Natural killer cell (primary cell): ENCODE results near the gene HS6ST3. TPM values are rescaled to one million over a fixed set of nuclear protein-coding genes. Genes with fewer than 3 reads are reported as not detected.

Source experiments
- ATAC-seq, 3 donors: fragments of 150-1000 bp in 2 of 3; fragments of 200-7000 bp in 1 of 3; cut with Tn5 transposase; 1 replicate in 1 of 3; 2 replicates in 2 of 3; pipeline ENCODE4 v1.10.0; 2021; ENCODE audit warnings: mild to moderate bottlenecking in 2 of 3, moderate library complexity in 2 of 3
- DNase-seq, 2 donors: peaks; one replicate each; pipeline versions ENCODE4 v3.0.0 to v3.0.0-alpha.2; 2013 to 2021; ENCODE audit warnings: mixed read lengths in 1 of 2
- H3K27ac ChIP-seq: one replicate; pipeline ENCODE4 v1.5.1; 2013; ENCODE audit warnings: mild to moderate bottlenecking, low read length
- H3K27me3 ChIP-seq: one replicate; pipeline ENCODE4 v1.6.1; 2013; ENCODE audit warnings: low read length; ENCODE audit not compliant: control insufficient read depth, insufficient read depth
- H3K36me3 ChIP-seq: one replicate; pipeline ENCODE4 v1.6.1; 2013; ENCODE audit warnings: low read length; ENCODE audit not compliant: control insufficient read depth, insufficient read depth
- H3K4me1 ChIP-seq: one replicate; pipeline ENCODE4 v1.6.1; 2013; ENCODE audit warnings: low read length; ENCODE audit not compliant: control insufficient read depth, insufficient read depth
- H3K4me3 ChIP-seq: one replicate; pipeline ENCODE4 v1.5.1; 2013; ENCODE audit warnings: low read length
- H3K9me3 ChIP-seq: one replicate; pipeline ENCODE4 v1.6.1; 2013; ENCODE audit warnings: low read length; ENCODE audit not compliant: control insufficient read depth, insufficient read depth
- H3K27ac Mint-ChIP-seq, 2 donors: one replicate each; pipeline ENCODE4 v1.8.0; 2022; ENCODE audit warnings: mild to moderate bottlenecking in 2 of 2, mixed read lengths in 2 of 2, moderate library complexity in 1 of 2
- H3K27me3 Mint-ChIP-seq, 2 donors: one replicate each; pipeline ENCODE4 v1.8.0; 2022; ENCODE audit warnings: low read depth in 2 of 2, mixed read lengths in 2 of 2
- H3K36me3 Mint-ChIP-seq: one replicate; pipeline ENCODE4 v1.8.0; 2022; ENCODE audit warnings: mixed read lengths
- H3K4me1 Mint-ChIP-seq, 2 donors: one replicate each; pipeline ENCODE4 v1.8.0; 2022; ENCODE audit warnings: mixed read lengths in 2 of 2
- H3K4me3 Mint-ChIP-seq: one replicate; pipeline ENCODE4 v1.8.0; 2022; ENCODE audit warnings: mild to moderate bottlenecking, moderate library complexity, mixed read lengths
- H3K9me3 Mint-ChIP-seq, 2 donors: one replicate each; pipeline ENCODE4 v1.8.0; 2022; ENCODE audit warnings: mixed read lengths in 2 of 2
- CTCF ChIP-seq: fragments of 200-600 bp; IDR thresholded peaks from one replicate; pipeline ENCODE4 v1.8.0; 2022; ENCODE audit warnings: antibody characterized with exemption
- WGBS: methylation state at CpG from one replicate; pipeline ENCODE4 v1.1.7; 2013; ENCODE audit warnings: missing lambda C conversion rate; ENCODE audit not compliant: insufficient coverage; 5-methylcytosine and 5-hydroxymethylcytosine counted together
- intact Hi-C: fragments of 100-400 bp; cut with micrococcal nuclease; formaldehyde crosslinking; loops from one replicate; pipeline ENCODE4 v1.14.2; 2022
- total RNA-seq, 4 donors: library from RNA; stranded (reverse); fragments of 120-200 nt in 1 of 4; gene quantifications; one replicate each; pipeline versions ENCODE4 v1.2.3 to v1.2.4, GENCODE V29; 2013 to 2022

HS6ST3 gene
- total RNA-seq, 3 donors from 2014 or later (not counting 1 experiment from before 2014, with no cell fraction given) = not detected

- 72% methylated on average over 2 of the region's 2 CpGs for WGBS
Measured at GRCh38 chr13:96542986-96543385, 453.1 kb downstream of the HS6ST3 start.

GRCh38 chr13:96544957-96545356 lies 455.1 kb downstream of the HS6ST3 start:
- Histone ChIP-seq H3K4me3 (no peak overlapping the region), H3K4me1 (no peaks in the 10 kb centered on the region), H3K9me3 (peaks cover 2% of the 10 kb centered on the region), H3K36me3 (no peaks in the 10 kb centered on the region), H3K27me3 (no peaks in the 10 kb centered on the region), H3K27ac (no peak overlapping the region)
- H3K4me3 Mint-ChIP-seq = no peak overlapping the region
- no peak for DNase-seq
- H3K27me3 Mint-ChIP-seq = no peaks in the 10 kb centered on the region
- intact Hi-C loops = no loop called here
- no peak for ATAC-seq
- WGBS = 71% methylated on average over 2 of the region's 2 CpGs
- H3K27ac Mint-ChIP-seq = no peak overlapping the region
- no peaks in the 10 kb centered on the region for H3K36me3 Mint-ChIP-seq
- H3K9me3 Mint-ChIP-seq = peaks cover 13 to 19% of the 10 kb centered on the region in 2 donors
- H3K4me1 Mint-ChIP-seq = no peaks in the 10 kb centered on the region
- TF ChIP-seq CTCF = no peak

More at GRCh38 chr13:96542986-96543385, 453.1 kb downstream of the HS6ST3 start:
- no peaks in the 10 kb centered on the region for H3K27me3 ChIP-seq
- intact Hi-C loops = no loop called here
- no peak overlapping the region for H3K27ac ChIP-seq
- no peak for TF ChIP-seq CTCF
- DNase-seq = no peak
- Mint-ChIP-seq H3K27ac (no peak overlapping the region), H3K9me3 (peaks cover 8 to 10% of the 10 kb centered on the region in 2 donors), H3K36me3 (no peaks in the 10 kb centered on the region), H3K4me1 (no peaks in the 10 kb centered on the region), H3K4me3 (no peak overlapping the region), H3K27me3 (no peaks in the 10 kb centered on the region)
- no peak for ATAC-seq
- no peaks in the 10 kb centered on the region for H3K4me1 ChIP-seq
- H3K4me3 ChIP-seq = no peak overlapping the region
- no peaks in the 10 kb centered on the region for H3K9me3 ChIP-seq
- H3K36me3 ChIP-seq = no peaks in the 10 kb centered on the region

- Histone ChIP-seq H3K9me3 (peaks cover 2% of the 10 kb centered on the region), H3K27ac (no peak overlapping the region), H3K27me3 (no peaks in the 10 kb centered on the region), H3K36me3 (no peaks in the 10 kb centered on the region), H3K4me3 (no peak overlapping the region), H3K4me1 (no peaks in the 10 kb centered on the region)
- H3K9me3 Mint-ChIP-seq = peaks cover 12 to 14% of the 10 kb centered on the region in 2 donors
- no peaks in the 10 kb centered on the region for H3K4me1 Mint-ChIP-seq
- DNase-seq (no peak), ATAC-seq (no peak)
- no peak overlapping the region for H3K4me3 Mint-ChIP-seq
- no peak for TF ChIP-seq CTCF
- H3K36me3 Mint-ChIP-seq = no peaks in the 10 kb centered on the region
- intact Hi-C loops = no loop called here
- H3K27ac Mint-ChIP-seq = no peak overlapping the region
- WGBS = 100% methylated on average over 1 of the region's 3 CpGs
- H3K27me3 Mint-ChIP-seq = no peaks in the 10 kb centered on the region
Measured at GRCh38 chr13:96546463-96546862, 456.6 kb downstream of the HS6ST3 start.

GRCh38 chr13:96551546-96551945 lies 461.6 kb downstream of the HS6ST3 start:
- Histone ChIP-seq H3K9me3 (peaks cover 2% of the 10 kb centered on the region), H3K4me1 (no peaks in the 10 kb centered on the region), H3K27ac (no peak overlapping the region), H3K4me3 (no peak overlapping the region), H3K27me3 (no peaks in the 10 kb centered on the region), H3K36me3 (no peaks in the 10 kb centered on the region)
- no peak overlapping the region for H3K4me3 Mint-ChIP-seq
- no peaks in the 10 kb centered on the region for H3K4me1 Mint-ChIP-seq
- WGBS = 91% methylated on average over 5 of the region's 5 CpGs
- intact Hi-C loops = no loop called here
- no peak for DNase-seq
- no peaks in the 10 kb centered on the region for H3K27me3 Mint-ChIP-seq
- ATAC-seq = no peak
- peaks cover 7% of the 10 kb centered on the region for H3K36me3 Mint-ChIP-seq
- peaks cover 21 to 24% of the 10 kb centered on the region in 2 donors for H3K9me3 Mint-ChIP-seq
- no peak for TF ChIP-seq CTCF
- H3K27ac Mint-ChIP-seq = no peak overlapping the region
